ENCODE measurements around the gene FER.
"Not testable (repeated sequence)": the region's sequence is repeated elsewhere in the genome, so short reads cannot be mapped to it uniquely, and the experiment has no call there.

The FER gene

GRCh38 chr5:108818613-108819272 lies 71.0 kb downstream of the FER start:
- Histone ChIP-seq H3K27me3 (replicated peaks; ENCODE audit: control insufficient read depth, insufficient read depth, low read length, poor library complexity, severe bottlenecking) (no peaks in the 10 kb centered on the region), H3K27ac (ENCODE audit: insufficient read depth, low read length, poor library complexity, severe bottlenecking) (no peak overlapping the region), H3K4me1 (ENCODE audit: control insufficient read depth, insufficient read depth, low read length, poor library complexity, severe bottlenecking) (no peaks in the 10 kb centered on the region), H3K36me3 (ENCODE audit: control insufficient read depth, insufficient read depth, low read length) (no peaks in the 10 kb centered on the region), H3K4me3 (ENCODE audit: insufficient read depth, low read depth, low read length, poor library complexity, severe bottlenecking) (no peak overlapping the region), H3K9me3 (ENCODE audit: control insufficient read depth, low read length) (no peaks in the 10 kb centered on the region)
- DNase-seq, result no peak

DNA sequence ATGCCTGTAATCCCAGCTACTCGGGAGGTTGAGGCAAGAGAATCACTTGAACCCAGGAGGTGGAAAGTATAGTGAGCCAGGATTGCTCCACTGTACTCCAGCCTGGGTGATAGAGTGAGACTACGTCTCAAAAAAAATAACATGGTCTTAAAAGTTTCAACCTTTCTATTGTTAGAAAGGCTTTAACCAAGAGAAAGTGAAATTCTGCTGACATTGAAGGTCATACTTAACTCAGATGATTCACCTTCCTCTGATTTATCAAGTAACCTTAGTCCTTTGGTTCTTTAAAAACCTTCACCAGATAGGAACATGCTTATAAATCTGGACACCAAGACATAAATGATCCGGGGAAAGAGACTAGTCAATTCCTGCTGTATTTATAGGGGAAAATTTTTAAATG lies 73.3 kb downstream of the FER start:
- Histone ChIP-seq H3K27me3 (replicated peaks; ENCODE audit: control insufficient read depth, insufficient read depth, low read length, poor library complexity, severe bottlenecking) (no peaks in the 10 kb centered on the region), H3K27ac (ENCODE audit: insufficient read depth, low read length, poor library complexity, severe bottlenecking) (no peak overlapping the region), H3K4me3 (ENCODE audit: insufficient read depth, low read depth, low read length, poor library complexity, severe bottlenecking) (no peak overlapping the region), H3K36me3 (ENCODE audit: control insufficient read depth, insufficient read depth, low read length) (no peaks in the 10 kb centered on the region), H3K4me1 (ENCODE audit: control insufficient read depth, insufficient read depth, low read length, poor library complexity, severe bottlenecking) (no peaks in the 10 kb centered on the region), H3K9me3 (ENCODE audit: control insufficient read depth, low read length) (no peaks in the 10 kb centered on the region)
- no peak for DNase-seq

- Histone ChIP-seq H3K27ac (ENCODE audit: insufficient read depth, low read length, poor library complexity, severe bottlenecking) (no peak overlapping the region), H3K36me3 (ENCODE audit: control insufficient read depth, insufficient read depth, low read length) (no peaks in the 10 kb centered on the region), H3K4me3 (ENCODE audit: insufficient read depth, low read depth, low read length, poor library complexity, severe bottlenecking) (no peak overlapping the region), H3K9me3 (ENCODE audit: control insufficient read depth, low read length) (no peaks in the 10 kb centered on the region), H3K27me3 (replicated peaks; ENCODE audit: control insufficient read depth, insufficient read depth, low read length, poor library complexity, severe bottlenecking) (no peaks in the 10 kb centered on the region), H3K4me1 (ENCODE audit: control insufficient read depth, insufficient read depth, low read length, poor library complexity, severe bottlenecking) (no peaks in the 10 kb centered on the region)
- DNase-seq, result no peak
Measured at GRCh38 chr5:108822211-108822947, 74.7 kb downstream of the FER start.

- no peak overlapping the region for H3K4me3 ChIP-seq (ENCODE audit: insufficient read depth, low read depth, low read length, poor library complexity, severe bottlenecking)
- DNase-seq, result no peak
- no peaks in the 10 kb centered on the region for H3K4me1 ChIP-seq (ENCODE audit: control insufficient read depth, insufficient read depth, low read length, poor library complexity, severe bottlenecking)
- H3K36me3 ChIP-seq (ENCODE audit: control insufficient read depth, insufficient read depth, low read length), result no peaks in the 10 kb centered on the region
- H3K27ac ChIP-seq (ENCODE audit: insufficient read depth, low read length, poor library complexity, severe bottlenecking), result no peak overlapping the region
- H3K27me3 ChIP-seq (replicated peaks; ENCODE audit: control insufficient read depth, insufficient read depth, low read length, poor library complexity, severe bottlenecking), result no peaks in the 10 kb centered on the region
- no peaks in the 10 kb centered on the region for H3K9me3 ChIP-seq (ENCODE audit: control insufficient read depth, low read length)
Measured at GRCh38 chr5:108827131-108827530, 79.4 kb downstream of the FER start.

DNA sequence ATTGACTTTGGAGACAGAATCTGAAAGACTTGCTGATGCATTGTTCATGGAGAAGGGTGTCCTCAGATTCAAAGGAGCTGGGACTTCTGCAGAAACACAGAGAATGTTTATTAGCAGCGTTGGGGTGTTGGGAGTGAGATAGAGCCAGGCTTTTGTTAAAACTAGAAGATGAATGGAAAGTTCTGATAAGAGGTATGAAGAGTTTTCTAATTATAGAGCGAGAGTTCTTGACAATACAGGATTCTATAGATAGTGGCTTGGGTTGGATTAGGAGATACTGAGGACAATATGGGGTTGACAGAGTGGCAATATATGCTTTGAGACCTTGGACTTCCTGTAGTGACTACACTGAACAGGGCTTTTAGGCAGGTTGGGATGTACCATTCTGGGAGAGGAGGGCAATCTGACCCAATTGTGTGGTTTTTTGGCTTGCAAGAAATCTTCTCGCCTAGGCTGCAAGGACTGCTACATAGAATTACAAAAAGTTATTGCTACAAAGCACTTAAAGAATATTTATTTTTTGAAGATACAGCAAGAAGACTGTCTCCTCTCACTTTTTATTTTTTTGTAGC lies 83.1 kb downstream of the FER start:
- H3K4me3 ChIP-seq (ENCODE audit: insufficient read depth, low read depth, low read length, poor library complexity, severe bottlenecking), result no peak overlapping the region
- H3K9me3 ChIP-seq (ENCODE audit: control insufficient read depth, low read length), result no peaks in the 10 kb centered on the region
- H3K4me1 ChIP-seq (ENCODE audit: control insufficient read depth, insufficient read depth, low read length, poor library complexity, severe bottlenecking), result no peaks in the 10 kb centered on the region
- H3K36me3 ChIP-seq (ENCODE audit: control insufficient read depth, insufficient read depth, low read length), result no peaks in the 10 kb centered on the region
- DNase-seq, result no peak
- no peak overlapping the region for H3K27ac ChIP-seq (ENCODE audit: insufficient read depth, low read length, poor library complexity, severe bottlenecking)
- no peaks in the 10 kb centered on the region for H3K27me3 ChIP-seq (replicated peaks; ENCODE audit: control insufficient read depth, insufficient read depth, low read length, poor library complexity, severe bottlenecking)

- Histone ChIP-seq H3K27ac (ENCODE audit: insufficient read depth, low read length, poor library complexity, severe bottlenecking) (no peak overlapping the region), H3K36me3 (ENCODE audit: control insufficient read depth, insufficient read depth, low read length) (no peaks in the 10 kb centered on the region), H3K4me1 (ENCODE audit: control insufficient read depth, insufficient read depth, low read length, poor library complexity, severe bottlenecking) (no peaks in the 10 kb centered on the region), H3K27me3 (replicated peaks; ENCODE audit: control insufficient read depth, insufficient read depth, low read length, poor library complexity, severe bottlenecking) (no peaks in the 10 kb centered on the region), H3K9me3 (ENCODE audit: control insufficient read depth, low read length) (no peaks in the 10 kb centered on the region), H3K4me3 (ENCODE audit: insufficient read depth, low read depth, low read length, poor library complexity, severe bottlenecking) (no peak overlapping the region)
- DNase-seq, result no peak
Measured at GRCh38 chr5:108836492-108836891, 88.8 kb downstream of the FER start.

DNA sequence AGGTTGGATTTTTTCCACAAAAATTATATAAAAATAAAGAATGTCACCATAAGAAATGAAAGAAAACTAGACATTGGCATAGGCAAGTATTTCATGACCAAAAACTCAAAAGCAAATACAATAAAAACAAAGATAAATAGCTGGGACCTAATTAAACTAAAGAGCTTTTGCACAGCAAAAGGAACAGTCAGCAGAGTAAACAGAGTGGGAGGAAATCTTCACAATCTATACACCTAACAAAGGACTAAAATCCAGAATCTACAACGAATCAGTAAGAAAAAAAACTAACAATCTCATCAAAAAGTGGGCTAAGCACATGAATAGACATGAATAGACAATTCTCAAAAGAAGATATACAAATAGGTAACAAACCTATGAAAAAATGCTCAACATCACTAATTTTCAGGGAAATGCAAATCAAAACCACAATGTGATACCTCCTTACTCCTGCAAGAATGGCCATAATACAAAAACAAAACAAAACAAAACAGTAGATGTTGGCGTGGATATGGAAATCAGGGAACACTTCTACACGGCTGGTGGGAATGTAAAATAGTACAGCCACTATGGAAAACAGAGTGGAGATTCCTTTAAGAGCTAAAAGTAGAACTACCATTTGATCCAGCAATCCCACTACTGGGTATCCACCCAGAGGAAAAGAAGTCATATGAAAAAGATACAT lies 94.7 kb downstream of the FER start:
- not testable (repeated sequence) for H3K27ac ChIP-seq (ENCODE audit: insufficient read depth, low read length, poor library complexity, severe bottlenecking); H3K9me3 ChIP-seq (ENCODE audit: control insufficient read depth, low read length); H3K27me3 ChIP-seq (replicated peaks; ENCODE audit: control insufficient read depth, insufficient read depth, low read length, poor library complexity, severe bottlenecking)

DNA sequence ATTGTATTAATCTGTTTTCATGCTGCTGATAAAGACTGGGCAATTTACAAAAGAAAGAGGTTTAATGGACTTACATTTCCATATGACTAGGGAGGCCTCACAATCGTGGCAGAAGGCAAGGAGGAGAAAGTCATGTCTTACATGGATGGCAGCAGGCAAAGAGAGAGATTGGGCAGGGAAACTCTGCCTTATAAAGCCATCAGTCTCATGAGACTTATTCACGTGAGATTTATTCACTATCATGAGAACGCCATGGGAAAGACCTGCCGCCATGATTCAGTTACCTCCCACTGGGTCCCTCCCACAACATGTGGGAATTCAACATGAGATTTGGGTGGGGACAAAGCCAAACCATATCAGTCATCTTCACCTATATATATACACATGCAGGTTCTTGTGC lies 103.4 kb downstream of the FER start:
- DNase-seq; H3K27me3 ChIP-seq (replicated peaks; ENCODE audit: control insufficient read depth, insufficient read depth, low read length, poor library complexity, severe bottlenecking); H3K4me3 ChIP-seq (ENCODE audit: insufficient read depth, low read depth, low read length, poor library complexity, severe bottlenecking); H3K9me3 ChIP-seq (ENCODE audit: control insufficient read depth, low read length); H3K4me1 ChIP-seq (ENCODE audit: control insufficient read depth, insufficient read depth, low read length, poor library complexity, severe bottlenecking); H3K36me3 ChIP-seq (ENCODE audit: control insufficient read depth, insufficient read depth, low read length); H3K27ac ChIP-seq (ENCODE audit: insufficient read depth, low read length, poor library complexity, severe bottlenecking): not testable (repeated sequence)

More for the DNA sequence above, 94.7 kb downstream of the FER start:
- not testable (repeated sequence) for H3K36me3 ChIP-seq (ENCODE audit: control insufficient read depth, insufficient read depth, low read length); DNase-seq; H3K4me3 ChIP-seq (ENCODE audit: insufficient read depth, low read depth, low read length, poor library complexity, severe bottlenecking); H3K4me1 ChIP-seq (ENCODE audit: control insufficient read depth, insufficient read depth, low read length, poor library complexity, severe bottlenecking)

DNA sequence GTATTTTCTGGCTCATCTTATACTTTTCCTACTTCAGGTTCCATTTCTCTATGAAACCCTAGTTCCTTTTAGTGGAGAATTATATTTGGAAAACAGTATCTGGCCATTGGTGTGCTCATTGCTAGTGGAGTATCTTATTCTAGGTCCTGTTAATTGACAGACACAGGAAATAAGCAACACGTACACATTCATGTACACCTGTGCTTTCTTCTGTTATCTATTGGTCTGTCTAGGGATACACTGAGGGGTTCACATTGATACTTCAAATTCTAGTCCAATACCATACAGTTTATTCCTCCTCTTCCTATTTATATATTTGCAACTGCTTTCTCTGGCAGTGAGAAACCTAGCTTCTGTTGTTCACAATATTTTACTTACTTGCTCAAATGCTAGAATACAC lies 110.2 kb downstream of the FER start:
- Histone ChIP-seq H3K27me3 (replicated peaks; ENCODE audit: control insufficient read depth, insufficient read depth, low read length, poor library complexity, severe bottlenecking) (no peaks in the 10 kb centered on the region), H3K4me1 (ENCODE audit: control insufficient read depth, insufficient read depth, low read length, poor library complexity, severe bottlenecking) (no peaks in the 10 kb centered on the region), H3K4me3 (ENCODE audit: insufficient read depth, low read depth, low read length, poor library complexity, severe bottlenecking) (no peak overlapping the region), H3K9me3 (ENCODE audit: control insufficient read depth, low read length) (no peaks in the 10 kb centered on the region), H3K36me3 (ENCODE audit: control insufficient read depth, insufficient read depth, low read length) (no peaks in the 10 kb centered on the region), H3K27ac (ENCODE audit: insufficient read depth, low read length, poor library complexity, severe bottlenecking) (no peak overlapping the region)
- DNase-seq, result no peak

- H3K36me3 ChIP-seq (ENCODE audit: control insufficient read depth, insufficient read depth, low read length), result no peaks in the 10 kb centered on the region
- no peak for DNase-seq
- H3K4me3 ChIP-seq (ENCODE audit: insufficient read depth, low read depth, low read length, poor library complexity, severe bottlenecking), result no peak overlapping the region
- H3K4me1 ChIP-seq (ENCODE audit: control insufficient read depth, insufficient read depth, low read length, poor library complexity, severe bottlenecking), result no peaks in the 10 kb centered on the region
- no peaks in the 10 kb centered on the region for H3K9me3 ChIP-seq (ENCODE audit: control insufficient read depth, low read length)
- H3K27me3 ChIP-seq (replicated peaks; ENCODE audit: control insufficient read depth, insufficient read depth, low read length, poor library complexity, severe bottlenecking), result no peaks in the 10 kb centered on the region
- no peak overlapping the region for H3K27ac ChIP-seq (ENCODE audit: insufficient read depth, low read length, poor library complexity, severe bottlenecking)
Measured at GRCh38 chr5:108858959-108859358, 111.3 kb downstream of the FER start.

Data from effector memory CD4-positive, alpha-beta T cell (primary cell).